Measurements from ENCODE around the gene WDR93.

GRCh38 chr15:89785774-89786140 is 95.1 kb downstream of the WDR93 start:
- TF ChIP-seq MYC (IDR thresholded peaks at IDR 0.05; ENCODE audit: low read depth, low read length) (no peak), CTCF (IDR thresholded peaks at IDR 0.05; ENCODE audit: low read depth, low read length) (no peak), POLR2A (IDR thresholded peaks at IDR 0.05; ENCODE audit: extremely low read depth, insufficient read length) (no peak), MAX (IDR thresholded peaks at IDR 0.05; ENCODE audit: low read depth, low read length) (no peak)
